ENCODE data around the gene JSRP1. TPM values are rescaled to one million over a fixed set of nuclear protein-coding genes. Genes with fewer than 3 reads are reported as not detected.

JSRP1 gene
- total and polyA plus RNA-seq, 10 of the 15 experiments (the other 5 are each of a cell fraction or from before 2014, with no cell fraction given): 0.41 to 0.91 (median 0.49) TPM; not detected in 7

DNA sequence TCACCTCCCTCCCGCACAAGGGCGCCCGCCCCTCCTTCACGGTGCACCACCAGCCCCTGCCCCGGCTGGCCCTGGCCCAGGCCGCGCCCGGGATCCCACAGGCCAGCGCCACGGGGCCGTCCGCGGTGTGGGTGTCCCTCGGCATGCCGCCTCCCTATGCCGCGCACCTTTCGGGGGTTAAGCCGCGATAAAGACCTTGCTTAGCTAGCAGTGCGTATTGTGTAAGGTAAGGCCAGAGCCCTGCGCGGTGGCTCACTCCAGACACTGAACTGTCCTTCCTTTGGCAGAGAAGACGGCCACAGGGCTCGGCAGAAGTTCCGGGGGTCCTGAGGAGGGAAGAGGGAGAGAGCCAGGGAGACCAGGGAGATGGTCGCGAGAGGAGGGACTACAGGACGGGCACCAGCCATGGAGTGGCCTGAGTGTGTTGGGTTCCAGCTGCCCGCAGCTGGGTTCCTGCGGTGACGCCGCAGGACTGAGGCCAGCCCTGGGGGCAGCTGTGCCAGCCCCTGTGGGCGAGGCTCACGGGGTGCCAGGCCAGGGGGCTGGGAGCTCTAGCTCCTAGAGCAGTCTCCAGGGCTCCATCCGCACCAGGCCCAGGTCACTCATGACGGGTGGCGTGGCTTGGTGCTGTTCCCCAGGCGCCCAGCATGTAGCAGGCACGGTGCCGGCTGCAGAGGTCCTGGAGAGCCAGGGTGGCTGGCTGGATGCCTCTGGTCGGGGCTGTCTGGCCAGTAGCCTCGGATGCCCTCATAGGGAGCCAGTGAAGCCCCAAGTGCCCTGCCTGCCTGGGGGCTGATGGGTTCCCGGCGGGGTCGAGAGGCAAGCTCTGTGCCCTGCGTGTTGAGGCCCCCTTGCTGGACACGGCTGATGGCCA is 27.8 kb downstream of the JSRP1 start:
- SMC1A ChIA-PET (ENCODE audit: uncharacterized antibody, unreplicated experiment): no interaction called here
- CTCF ChIA-PET: interaction anchor here (2.0 kb wide), 1 partner anchor 72 kb away, joined by 6 read pairs; no protein-coding TSS in a partner anchor
- no peak overlapping the region for H3K4me3 ChIP-seq
- H3K36me3 ChIP-seq (ENCODE audit: control insufficient read depth in 2 of 2, insufficient read depth in 2 of 2, low read length in 1 of 2): peaks cover 0 to 41% of the 10 kb centered on the region in 2 experiments; a peak in 3 of 4 replicates
- no peak overlapping the region for H3K9ac ChIP-seq (ENCODE audit: control insufficient read depth, insufficient read depth, low read length)
- no peaks in the 10 kb centered on the region for H3K27me3 ChIP-seq (replicated peaks in 1 of 2; ENCODE audit: control insufficient read depth in 2 of 2, insufficient read depth in 2 of 2, low read length in 1 of 2)
- no peaks in the 10 kb centered on the region for H4K20me1 ChIP-seq (ENCODE audit: control insufficient read depth, insufficient read depth)
- WGBS (ENCODE audit: insufficient coverage, insufficient replicate concordance, low lambda C conversion rate, missing lambda C conversion rate): 91% methylated on average over 46 of the region's 48 CpGs
- RAD21 ChIA-PET (ENCODE audit: unreplicated experiment): interaction anchor here (1.1 to 1.5 kb wide), 3 partner anchors 7 to 72 kb away, joined by 3 to 4 read pairs (median 3); partner anchors contain the start of gene PLEKHJ1
- POLR2A ChIA-PET: interaction anchor here (0.5 to 1.0 kb wide), 2 partner anchors 61 to 95 kb away, joined by 5 to 7 read pairs; no protein-coding TSS in a partner anchor
- no peak overlapping the region for H2AFZ ChIP-seq (ENCODE audit: control insufficient read depth, low read depth, low read length)
- H3K4me1 ChIP-seq (ENCODE audit: control insufficient read depth, insufficient read depth, low read length): peaks cover 2% of the 10 kb centered on the region; the same call in 1 of the 2 replicates
- ATAC-seq (no peak), FAIRE-seq (no peak), DNase-seq (ENCODE audit: low read depth, low spot score) (no peak)
- no peaks in the 10 kb centered on the region for H3K9me3 ChIP-seq (replicated peaks; ENCODE audit: control insufficient read depth, insufficient read depth, low read length)
- TF ChIP-seq SMARCA5 (IDR thresholded peaks at IDR 0.05): no peak
- TF ChIP-seq ATF7 (IDR thresholded peaks at IDR 0.05; ENCODE audit: low read depth): no peak
- TF ChIP-seq, protein P1, sequence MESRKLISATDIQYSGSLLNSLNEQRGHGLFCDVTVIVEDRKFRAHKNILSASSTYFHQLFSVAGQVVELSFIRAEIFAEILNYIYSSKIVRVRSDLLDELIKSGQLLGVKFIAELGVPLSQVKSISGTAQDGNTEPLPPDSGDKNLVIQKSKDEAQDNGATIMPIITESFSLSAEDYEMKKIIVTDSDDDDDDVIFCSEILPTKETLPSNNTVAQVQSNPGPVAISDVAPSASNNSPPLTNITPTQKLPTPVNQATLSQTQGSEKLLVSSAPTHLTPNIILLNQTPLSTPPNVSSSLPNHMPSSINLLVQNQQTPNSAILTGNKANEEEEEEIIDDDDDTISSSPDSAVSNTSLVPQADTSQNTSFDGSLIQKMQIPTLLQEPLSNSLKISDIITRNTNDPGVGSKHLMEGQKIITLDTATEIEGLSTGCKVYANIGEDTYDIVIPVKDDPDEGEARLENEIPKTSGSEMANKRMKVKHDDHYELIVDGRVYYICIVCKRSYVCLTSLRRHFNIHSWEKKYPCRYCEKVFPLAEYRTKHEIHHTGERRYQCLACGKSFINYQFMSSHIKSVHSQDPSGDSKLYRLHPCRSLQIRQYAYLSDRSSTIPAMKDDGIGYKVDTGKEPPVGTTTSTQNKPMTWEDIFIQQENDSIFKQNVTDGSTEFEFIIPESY (IDR thresholded peaks at IDR 0.05): peak; percentile 37; the same call in 1 of the 2 replicates
- no peak for TF ChIP-seq NFIC (IDR thresholded peaks at IDR 0.05; ENCODE audit: low read depth, low read length)
- TF ChIP-seq, protein P2, sequence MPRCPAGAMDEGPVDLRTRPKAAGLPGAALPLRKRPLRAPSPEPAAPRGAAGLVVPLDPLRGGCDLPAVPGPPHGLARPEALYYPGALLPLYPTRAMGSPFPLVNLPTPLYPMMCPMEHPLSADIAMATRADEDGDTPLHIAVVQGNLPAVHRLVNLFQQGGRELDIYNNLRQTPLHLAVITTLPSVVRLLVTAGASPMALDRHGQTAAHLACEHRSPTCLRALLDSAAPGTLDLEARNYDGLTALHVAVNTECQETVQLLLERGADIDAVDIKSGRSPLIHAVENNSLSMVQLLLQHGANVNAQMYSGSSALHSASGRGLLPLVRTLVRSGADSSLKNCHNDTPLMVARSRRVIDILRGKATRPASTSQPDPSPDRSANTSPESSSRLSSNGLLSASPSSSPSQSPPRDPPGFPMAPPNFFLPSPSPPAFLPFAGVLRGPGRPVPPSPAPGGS (IDR thresholded peaks at IDR 0.05; ENCODE audit: borderline replicate concordance, insufficient read depth, low read depth, low read length, poor library complexity, severe bottlenecking): no peak
- no peak for TF ChIP-seq SMC3 (IDR thresholded peaks at IDR 0.05; ENCODE audit: borderline replicate concordance, low read length)
- peak; percentile 50; the same call in 1 of the 2 replicates for TF ChIP-seq POLR2A (IDR thresholded peaks at IDR 0.05; ENCODE audit: low read depth, low read length)
- no peak for TF ChIP-seq RCOR1 (conservative IDR thresholded peaks at IDR 0.05; ENCODE audit: low read depth, low read length)
- TF ChIP-seq POLR2AphosphoS2 (IDR thresholded peaks at IDR 0.05; ENCODE audit: low read depth, low read length): peak; percentile 68; the same call in 1 of the 2 replicates
- TF ChIP-seq NR2C1 (IDR thresholded peaks at IDR 0.05): no peak
- TF ChIP-seq SUPT20H (IDR thresholded peaks at IDR 0.05; ENCODE audit: borderline replicate concordance, control insufficient read depth, low read depth, low read length): no peak
- no peak for TF ChIP-seq HCFC1 (IDR thresholded peaks at IDR 0.05; ENCODE audit: low read length)
- TF ChIP-seq POU2F2 (IDR thresholded peaks at IDR 0.05; ENCODE audit: borderline replicate concordance, low read depth, low read length): no peak
- TF ChIP-seq RBBP5 (conservative IDR thresholded peaks at IDR 0.05): no peak
- intact Hi-C loops (cut with micrococcal nuclease; ENCODE audit: unreplicated experiment) (no loop called here), in situ Hi-C loops (cut with MboI) (no loop called here)
- no peak overlapping the region for H3K27ac ChIP-seq (ENCODE audit: control insufficient read depth, insufficient read depth)
- peaks cover 4% of the 10 kb centered on the region for H3K79me2 ChIP-seq (ENCODE audit: control insufficient read depth, insufficient read depth, low read length)
- no peak overlapping the region for H3K4me2 ChIP-seq (ENCODE audit: control insufficient read depth, insufficient read depth)
- no TSS peak for BruUV-seq (replicated peaks)

Data from GM12878 (cell line).